Prostate gland (tissue), 2 donors: ENCODE results near the gene RAB14.

Experiments used
- POLR2A ChIP-seq: fragments of 450-650 bp; IDR thresholded peaks from one replicate; pipeline ENCODE4 v1.6.1; 2016; ENCODE audit warnings: antibody characterized with exemption, mild to moderate bottlenecking
- POLR2AphosphoS5 ChIP-seq: sonication (generic); formaldehyde crosslinking; IDR thresholded peaks from one replicate; pipeline ENCODE4 v1.6.1; 2017; ENCODE audit warnings: antibody characterized with exemption
- TF ChIP-seq, protein P1 (sequence below), 4 experiments: fragments of 200-600 bp in 2 of 4; fragments of 450-650 bp in 2 of 4; sonication (generic) in 2 of 4; IDR thresholded peaks; 1 replicate in 3 of 4; 2 replicates in 1 of 4; pipeline ENCODE4 v1.5.1; 2016 to 2019; ENCODE audit warnings: antibody characterized with exemption in 4 of 4, mild to moderate bottlenecking in 2 of 4, moderate library complexity in 2 of 4

DNA sequence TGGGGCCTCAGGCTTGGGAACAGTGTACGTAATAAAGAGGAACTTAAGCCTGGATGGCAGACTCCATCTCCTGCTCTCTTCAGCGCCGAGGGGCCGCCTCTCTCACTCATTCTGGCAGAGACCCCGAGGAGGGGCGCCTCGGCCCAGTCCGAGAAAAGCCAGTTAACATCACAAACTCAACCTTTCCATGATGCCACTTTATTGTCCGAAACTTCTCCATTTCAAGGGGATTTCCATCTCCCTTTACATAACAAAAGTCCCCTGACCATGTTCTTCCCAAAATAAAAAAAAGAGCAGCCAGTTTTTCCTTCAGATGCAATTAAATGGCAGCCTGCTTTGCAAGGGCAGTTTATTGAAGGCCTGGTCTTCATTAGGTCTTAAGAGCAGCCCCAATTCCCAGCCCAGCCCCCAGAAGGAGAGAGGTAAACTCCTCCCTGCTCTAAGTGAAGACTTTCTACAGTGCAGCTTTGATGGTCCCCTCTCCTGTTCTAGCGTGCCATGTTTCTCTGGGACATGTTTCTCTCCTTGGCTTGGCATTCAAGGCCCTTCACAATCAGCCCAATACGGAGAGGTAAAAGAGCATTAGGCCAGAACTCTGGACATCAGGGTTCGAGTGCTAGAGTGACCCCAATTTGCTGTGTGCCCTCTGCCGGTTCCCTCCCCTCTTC, 19.5 kb upstream of the RAB14 start:
- TF ChIP-seq, protein P1, sequence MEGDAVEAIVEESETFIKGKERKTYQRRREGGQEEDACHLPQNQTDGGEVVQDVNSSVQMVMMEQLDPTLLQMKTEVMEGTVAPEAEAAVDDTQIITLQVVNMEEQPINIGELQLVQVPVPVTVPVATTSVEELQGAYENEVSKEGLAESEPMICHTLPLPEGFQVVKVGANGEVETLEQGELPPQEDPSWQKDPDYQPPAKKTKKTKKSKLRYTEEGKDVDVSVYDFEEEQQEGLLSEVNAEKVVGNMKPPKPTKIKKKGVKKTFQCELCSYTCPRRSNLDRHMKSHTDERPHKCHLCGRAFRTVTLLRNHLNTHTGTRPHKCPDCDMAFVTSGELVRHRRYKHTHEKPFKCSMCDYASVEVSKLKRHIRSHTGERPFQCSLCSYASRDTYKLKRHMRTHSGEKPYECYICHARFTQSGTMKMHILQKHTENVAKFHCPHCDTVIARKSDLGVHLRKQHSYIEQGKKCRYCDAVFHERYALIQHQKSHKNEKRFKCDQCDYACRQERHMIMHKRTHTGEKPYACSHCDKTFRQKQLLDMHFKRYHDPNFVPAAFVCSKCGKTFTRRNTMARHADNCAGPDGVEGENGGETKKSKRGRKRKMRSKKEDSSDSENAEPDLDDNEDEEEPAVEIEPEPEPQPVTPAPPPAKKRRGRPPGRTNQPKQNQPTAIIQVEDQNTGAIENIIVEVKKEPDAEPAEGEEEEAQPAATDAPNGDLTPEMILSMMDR (IDR thresholded peaks at IDR 0.05), result no peak
- TF ChIP-seq POLR2A (no peak), POLR2AphosphoS5 (no peak)
